Parathyroid adenoma (tissue), 2 donors: ENCODE measurements around the gene SLC9C2.

Experiments
- H2AFZ ChIP-seq: fragments of 300-600 bp; sonication (generic); one replicate; pipeline ENCODE4 v1.7.0; 2017; ENCODE audit warnings: antibody characterized with exemption, mild to moderate bottlenecking
- H3K27ac ChIP-seq: fragments of 300-600 bp; sonication (generic); one replicate; pipeline ENCODE4 v1.7.0; 2017
- H3K27me3 ChIP-seq: fragments of 300-600 bp; sonication (generic); one replicate; pipeline ENCODE4 v1.7.0; 2017; ENCODE audit warnings: low read length; ENCODE audit not compliant: control insufficient read depth, insufficient read depth
- H3K36me3 ChIP-seq: fragments of 300-600 bp; sonication (generic); one replicate; pipeline ENCODE4 v1.7.0; 2017; ENCODE audit warnings: low read length; ENCODE audit not compliant: control insufficient read depth, insufficient read depth
- H3K4me1 ChIP-seq: fragments of 300-600 bp; sonication (generic); one replicate; pipeline ENCODE4 v1.7.0; 2017; ENCODE audit warnings: control low read depth
- H3K4me2 ChIP-seq: fragments of 300-600 bp; sonication (generic); one replicate; pipeline ENCODE4 v1.7.0; 2017; ENCODE audit warnings: low read length
- H3K4me3 ChIP-seq: fragments of 300-600 bp; sonication (generic); one replicate; pipeline ENCODE4 v1.7.0; 2017; ENCODE audit warnings: low read depth, low read length
- H3K79me2 ChIP-seq: fragments of 300-600 bp; sonication (generic); one replicate; pipeline ENCODE4 v1.7.0; 2017; ENCODE audit warnings: control low read depth
- H3K9ac ChIP-seq: fragments of 300-600 bp; sonication (generic); one replicate; pipeline ENCODE4 v1.7.0; 2017; ENCODE audit warnings: mild to moderate bottlenecking
- H3K9me3 ChIP-seq: fragments of 300-600 bp; sonication (generic); one replicate; pipeline ENCODE4 v1.7.0; 2017; ENCODE audit warnings: low read length; ENCODE audit not compliant: control insufficient read depth
- CTCF ChIP-seq: fragments of 300-600 bp; sonication (generic); IDR thresholded peaks from one replicate; pipeline ENCODE4 v1.7.0; 2017; ENCODE audit warnings: antibody characterized with exemption, mild to moderate bottlenecking
- donor health status: primary hyperparathyroidism.

Gene SLC9C2

GRCh38 chr1:173481195-173481772 is 121.6 kb downstream of the SLC9C2 start:
- H3K4me1 ChIP-seq, result no peaks in the 10 kb centered on the region
- H3K27me3 ChIP-seq, result no peaks in the 10 kb centered on the region
- no peak overlapping the region for H3K9ac ChIP-seq
- no peak overlapping the region for H3K27ac ChIP-seq
- no peak overlapping the region for H3K4me3 ChIP-seq
- H3K79me2 ChIP-seq, result peaks cover 7% of the 10 kb centered on the region
- H3K9me3 ChIP-seq, result no peaks in the 10 kb centered on the region
- TF ChIP-seq CTCF, result no peak
- H3K4me2 ChIP-seq, result no peak overlapping the region
- no peak overlapping the region for H2AFZ ChIP-seq
- H3K36me3 ChIP-seq, result no peaks in the 10 kb centered on the region

GRCh38 chr1:173479649-173480048 is 123.2 kb downstream of the SLC9C2 start:
- H3K4me2 ChIP-seq, result peak overlapping the region; percentile 13
- H3K27me3 ChIP-seq, result no peaks in the 10 kb centered on the region
- no peak for TF ChIP-seq CTCF
- H3K4me1 ChIP-seq, result no peaks in the 10 kb centered on the region
- no peaks in the 10 kb centered on the region for H3K9me3 ChIP-seq
- H2AFZ ChIP-seq, result no peak overlapping the region
- no peak overlapping the region for H3K9ac ChIP-seq
- H3K4me3 ChIP-seq, result no peak overlapping the region
- H3K27ac ChIP-seq, result no peak overlapping the region
- peaks cover 7% of the 10 kb centered on the region for H3K79me2 ChIP-seq
- no peaks in the 10 kb centered on the region for H3K36me3 ChIP-seq

- H2AFZ ChIP-seq, result peak overlapping the region; percentile 79
- H3K4me2 ChIP-seq, result peak overlapping the region; percentile 93
- no peaks in the 10 kb centered on the region for H3K4me1 ChIP-seq
- H3K27ac ChIP-seq, result peak overlapping the region; percentile 97
- H3K9ac ChIP-seq, result no peak overlapping the region
- H3K9me3 ChIP-seq, result no peaks in the 10 kb centered on the region
- peak overlapping the region; percentile 94 for H3K4me3 ChIP-seq
- no peak for TF ChIP-seq CTCF
- no peaks in the 10 kb centered on the region for H3K36me3 ChIP-seq
- peaks cover 7% of the 10 kb centered on the region for H3K79me2 ChIP-seq
- no peaks in the 10 kb centered on the region for H3K27me3 ChIP-seq
Measured at GRCh38 chr1:173478094-173478674, 124.7 kb downstream of the SLC9C2 start.

- Histone ChIP-seq H2AFZ (peak within 1 kb of the TSS; percentile 79), H3K27ac (peak within 1 kb of the TSS; percentile 97), H3K9ac (peak within 1 kb of the TSS; percentile 93), H3K36me3 (no peaks in the 10 kb centered on the region), H3K79me2 (peaks cover 7% of the 10 kb centered on the region), H3K4me2 (peak within 1 kb of the TSS; percentile 94), H3K27me3 (no peaks in the 10 kb centered on the region), H3K4me1 (no peaks in the 10 kb centered on the region), H3K4me3 (peak within 1 kb of the TSS; percentile 94), H3K9me3 (no peaks in the 10 kb centered on the region)
- no peak for TF ChIP-seq CTCF
Measured at GRCh38 chr1:173477286-173478093, 125.4 kb downstream of the SLC9C2 start, which contains the start of gene PRDX6. TSS of gene PRDX6 (plus strand) at chr1:173477335. CDS start at chr1:173477398, 63 bp downstream.
